HG02943 (cell line): ENCODE measurements around the gene CA4.
"Not testable (repeated sequence)": the region's sequence is repeated elsewhere in the genome, so short reads cannot be mapped to it uniquely, and the experiment has no call there.

ENCODE experiments used
- ATAC-seq: cut with Tn5 transposase; IDR thresholded peaks from one replicate; pipeline ENCODE4 v1.9.1; 2021; ENCODE audit warnings: mild to moderate bottlenecking, low read depth, moderate library complexity; ENCODE audit not compliant: unreplicated experiment

CA4 gene

DNA sequence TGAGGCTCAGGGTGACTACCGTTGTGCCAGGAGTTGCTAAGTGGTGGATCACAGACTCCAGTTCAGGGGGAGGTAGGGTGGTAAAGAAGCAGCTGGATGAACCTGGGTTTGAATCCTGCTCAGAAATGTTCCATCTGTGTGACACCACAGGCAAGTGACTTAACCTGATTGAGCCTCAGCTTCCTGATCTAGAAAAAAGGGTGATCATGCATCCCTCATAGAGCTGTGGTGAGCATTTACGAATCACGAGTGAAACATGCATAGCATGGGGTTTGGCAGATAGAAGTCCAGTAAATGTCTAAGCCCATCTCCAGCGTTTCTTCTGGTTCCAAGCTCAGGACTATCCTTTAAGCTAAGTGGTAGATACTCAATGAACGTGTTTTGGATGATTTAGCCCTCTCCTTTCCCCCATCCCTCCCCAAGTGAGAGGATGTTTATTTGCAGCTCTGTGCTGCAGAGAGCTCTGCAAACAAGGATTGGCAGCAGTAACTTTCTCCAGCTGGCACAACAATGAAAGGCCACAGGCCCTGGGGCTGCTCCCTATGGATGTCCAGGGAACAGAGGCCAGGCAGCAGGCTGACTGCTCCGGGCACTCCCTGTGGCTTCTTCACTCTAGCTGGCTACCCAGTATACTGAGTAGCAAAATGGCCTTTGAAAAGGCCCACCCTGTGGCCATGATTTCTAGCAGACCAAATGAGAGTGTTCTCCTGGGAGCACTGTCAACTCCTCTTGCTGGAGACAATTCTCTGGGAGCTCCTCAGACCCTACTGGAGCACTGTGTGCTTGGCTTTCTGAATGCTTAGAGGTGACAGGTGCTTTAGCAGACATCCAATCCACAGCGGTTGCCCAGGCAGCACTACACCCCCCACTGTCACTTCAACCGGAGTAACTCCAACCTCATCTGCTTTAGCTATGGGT is 21.3 kb downstream of the CA4 start:
- no peak for ATAC-seq

DNA sequence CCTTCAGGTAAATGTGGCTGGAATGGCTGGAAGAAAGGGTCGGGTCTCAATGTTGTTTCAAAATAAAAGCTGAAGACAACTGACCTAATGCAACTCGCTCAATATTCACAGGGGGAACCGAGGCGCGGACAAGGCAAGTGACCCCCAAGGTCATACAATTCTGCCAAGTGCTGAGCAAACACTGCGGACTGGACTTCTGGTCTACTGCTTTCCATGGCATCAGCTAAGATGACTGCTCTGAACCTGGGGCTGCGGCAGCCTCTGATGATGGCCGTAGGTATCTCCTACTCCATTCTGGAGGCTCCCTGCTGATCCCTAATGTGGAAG is 21.9 kb downstream of the CA4 start:
- no peak for ATAC-seq

DNA sequence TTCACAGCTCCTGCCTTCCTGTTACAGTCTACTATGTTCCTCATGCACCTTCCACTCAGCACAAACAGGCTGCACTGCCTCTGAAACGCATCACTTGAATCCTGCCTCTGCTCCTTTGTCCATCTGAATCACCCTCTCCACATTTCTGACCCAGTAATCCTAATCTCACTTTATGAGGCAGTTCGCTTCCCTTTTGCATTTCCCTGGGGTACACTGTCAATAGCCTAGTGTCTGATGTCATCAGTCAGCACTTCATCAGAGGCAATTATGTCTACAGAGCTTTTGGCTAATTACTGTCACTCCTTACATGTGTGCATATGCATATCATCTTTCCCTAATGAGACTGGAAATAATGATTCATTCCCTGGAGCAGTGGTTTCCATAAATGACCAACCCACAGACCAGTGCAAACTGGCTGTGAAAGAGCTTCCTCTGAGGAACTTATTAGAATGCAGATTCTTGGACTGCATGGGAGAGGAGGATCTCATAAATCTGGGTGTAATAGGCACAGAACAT is 23.6 kb downstream of the CA4 start:
- no peak for ATAC-seq

DNA sequence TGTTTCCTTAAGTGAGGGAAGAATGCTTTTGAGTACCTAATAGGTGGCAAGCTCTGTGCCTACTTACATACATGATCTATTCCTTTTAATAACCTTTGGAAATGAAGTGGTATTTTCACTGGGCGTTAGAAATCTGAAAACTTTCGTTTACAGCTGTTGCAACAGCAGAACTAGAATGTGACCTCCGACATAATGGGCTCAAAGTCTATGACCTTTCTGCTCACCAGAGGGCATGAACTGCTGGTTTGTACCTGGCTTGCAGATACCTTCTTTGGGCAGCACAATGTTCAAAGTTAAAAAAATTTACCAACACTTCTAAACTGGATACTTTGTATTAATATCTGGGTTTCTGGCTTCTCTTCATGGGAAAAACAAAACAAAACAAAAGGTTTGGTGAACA is 24.3 kb downstream of the CA4 start:
- ATAC-seq = no peak

DNA sequence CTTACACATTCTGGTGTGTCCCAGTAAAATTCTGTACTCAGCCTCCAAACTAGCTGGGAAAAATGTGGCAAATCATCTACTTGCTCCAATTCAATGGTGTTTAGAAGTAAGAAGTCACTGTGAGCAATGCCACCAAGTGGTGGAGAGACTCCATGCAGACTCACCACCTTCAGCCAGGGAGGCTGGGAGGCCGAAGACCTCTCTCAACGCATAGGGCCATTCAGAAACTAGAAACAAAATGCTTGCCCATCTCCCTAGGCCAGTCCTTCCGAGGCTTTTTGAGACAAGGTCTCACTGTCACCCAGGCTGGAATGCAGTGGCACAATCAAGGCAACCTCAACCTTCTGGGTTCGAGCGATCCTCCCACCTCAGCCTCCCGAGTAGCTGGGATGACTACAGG is 25.0 kb downstream of the CA4 start:
- ATAC-seq = not testable (repeated sequence)

DNA sequence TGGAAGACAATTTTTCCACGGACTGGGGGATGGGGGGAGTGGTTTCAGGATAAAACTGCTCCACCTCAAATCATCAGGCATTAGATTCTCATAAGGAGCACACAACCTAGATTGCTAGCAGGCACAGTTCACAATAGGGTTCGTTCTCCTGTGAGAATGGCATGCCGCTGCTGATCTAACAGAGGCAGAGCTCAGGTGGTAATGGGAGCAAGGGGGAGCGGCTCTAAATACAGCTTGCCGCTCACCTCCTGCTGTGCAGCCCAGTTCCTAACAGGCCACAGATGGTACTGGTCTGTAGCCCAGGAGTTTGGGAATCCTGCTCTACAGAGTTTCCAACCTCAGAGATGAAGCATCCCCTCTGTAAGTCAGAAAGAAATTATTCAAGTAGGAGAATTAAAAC is 27.0 kb downstream of the CA4 start:
- ATAC-seq = not testable (repeated sequence)

DNA sequence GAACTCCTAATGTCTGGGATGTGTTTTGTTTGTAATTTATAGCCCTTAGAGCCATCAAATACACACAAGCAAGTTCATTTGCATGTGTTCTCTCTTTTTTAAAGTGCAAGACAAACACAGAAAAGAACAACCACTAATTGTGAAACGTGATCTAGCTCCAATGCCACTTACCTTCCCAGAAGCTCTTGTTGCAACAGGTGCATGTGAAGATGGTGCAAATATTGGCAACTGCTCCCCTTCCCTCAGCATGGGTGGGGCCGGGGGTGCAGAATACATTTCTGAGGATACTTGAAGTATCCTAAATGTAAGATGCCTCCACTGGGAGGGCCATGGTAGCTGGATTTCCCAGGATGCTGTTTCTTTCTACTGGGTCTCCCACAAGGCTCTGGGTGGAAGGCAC is 28.4 kb downstream of the CA4 start:
- ATAC-seq = not testable (repeated sequence)

DNA sequence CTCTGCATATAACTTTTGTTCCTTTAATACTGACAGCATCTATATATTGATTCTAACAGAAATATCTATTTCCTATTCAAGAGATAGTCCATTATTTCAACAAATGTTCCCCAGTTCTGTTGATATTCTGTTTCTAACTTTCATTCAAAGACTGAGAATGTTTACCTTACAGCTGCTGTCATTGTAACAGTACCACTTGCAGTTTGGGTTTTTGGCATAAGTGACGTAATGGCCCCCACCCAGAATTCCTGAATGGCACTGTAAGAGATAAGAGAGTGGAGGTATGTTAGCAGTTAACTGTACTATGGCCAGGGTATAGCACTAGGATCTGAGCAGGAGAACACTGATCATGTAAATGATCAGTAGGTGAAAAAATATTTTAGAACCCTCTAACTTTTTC is 30.6 kb downstream of the CA4 start:
- not testable (repeated sequence) for ATAC-seq

DNA sequence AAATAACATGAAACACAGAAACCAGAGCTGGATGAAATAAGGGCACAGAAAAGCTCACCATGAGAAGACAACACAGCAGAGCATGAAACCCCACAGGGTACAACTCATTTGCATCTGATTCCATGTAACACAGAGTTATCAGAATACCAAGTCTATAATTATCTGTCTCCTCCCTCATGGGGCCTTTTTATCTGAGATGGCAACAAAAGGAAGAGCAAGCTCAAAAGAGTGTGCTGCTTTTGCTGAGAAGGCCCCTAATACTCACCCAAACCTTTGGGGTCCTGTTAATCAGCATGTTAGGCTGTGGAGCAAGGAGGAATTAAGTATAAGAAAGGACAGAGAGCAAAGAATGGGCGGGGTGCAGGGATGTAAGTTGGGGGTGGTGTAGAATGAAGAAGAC is 36.6 kb downstream of the CA4 start:
- ATAC-seq = not testable (repeated sequence)

DNA sequence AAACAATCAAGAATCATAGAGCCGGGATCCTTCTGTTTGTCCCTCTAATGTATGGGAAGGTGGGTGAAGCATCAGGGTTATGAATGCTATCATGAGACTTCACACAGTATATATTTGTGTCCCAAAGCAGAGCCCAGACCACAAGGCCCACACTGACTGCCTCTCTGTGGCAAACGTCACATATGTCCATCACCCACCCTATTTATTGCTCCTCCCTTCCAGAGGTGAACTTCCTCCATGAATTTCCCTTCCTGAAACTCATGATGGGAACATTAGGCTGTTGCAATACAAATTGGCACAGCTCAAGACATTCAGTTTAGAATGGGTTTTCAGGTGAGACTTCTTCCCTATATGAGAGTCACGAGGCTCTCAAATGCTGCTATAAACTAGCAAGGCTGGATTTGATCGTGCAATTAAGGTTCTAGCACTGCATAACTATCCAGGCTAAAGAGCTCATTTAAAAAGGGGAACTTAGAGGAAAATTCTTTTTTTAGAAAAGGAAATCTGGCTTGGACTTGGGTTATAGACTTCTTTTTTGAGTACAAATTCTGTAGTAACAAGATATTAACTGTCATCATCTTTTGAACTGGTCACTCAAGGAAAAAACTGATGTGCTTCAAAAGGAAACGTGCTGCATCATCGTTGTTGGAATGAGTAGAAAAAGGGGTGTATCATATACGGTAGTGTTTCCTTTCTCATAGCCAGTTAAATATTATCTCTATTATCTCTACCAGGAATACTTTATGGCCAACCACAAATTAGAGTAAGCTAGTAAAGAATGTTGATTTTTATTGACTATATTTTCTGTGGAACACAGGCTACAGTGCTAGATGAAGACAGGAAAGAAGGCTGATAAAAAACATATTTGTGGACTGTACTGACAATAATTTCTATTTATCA is 37.3 kb downstream of the CA4 start:
- ATAC-seq = not testable (repeated sequence)

DNA sequence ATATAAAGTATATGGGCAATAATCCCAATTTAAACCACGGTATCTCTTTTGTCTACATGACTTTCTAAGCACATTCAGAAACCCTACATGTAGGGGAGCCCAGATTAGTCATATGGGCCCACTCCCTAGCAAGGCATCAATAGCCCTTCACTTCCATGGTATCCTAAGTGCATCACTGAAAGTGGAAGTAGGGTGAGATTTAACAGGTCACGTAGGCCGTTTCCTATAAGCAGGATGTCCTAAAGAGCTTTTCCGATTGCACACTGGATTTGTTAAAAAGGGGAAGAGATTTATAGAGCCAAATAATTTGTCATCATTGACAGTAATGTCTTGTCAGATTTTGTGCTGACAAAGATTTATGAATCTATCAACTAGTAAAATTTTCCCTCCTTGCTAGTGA is 39.0 kb downstream of the CA4 start:
- no peak for ATAC-seq

DNA sequence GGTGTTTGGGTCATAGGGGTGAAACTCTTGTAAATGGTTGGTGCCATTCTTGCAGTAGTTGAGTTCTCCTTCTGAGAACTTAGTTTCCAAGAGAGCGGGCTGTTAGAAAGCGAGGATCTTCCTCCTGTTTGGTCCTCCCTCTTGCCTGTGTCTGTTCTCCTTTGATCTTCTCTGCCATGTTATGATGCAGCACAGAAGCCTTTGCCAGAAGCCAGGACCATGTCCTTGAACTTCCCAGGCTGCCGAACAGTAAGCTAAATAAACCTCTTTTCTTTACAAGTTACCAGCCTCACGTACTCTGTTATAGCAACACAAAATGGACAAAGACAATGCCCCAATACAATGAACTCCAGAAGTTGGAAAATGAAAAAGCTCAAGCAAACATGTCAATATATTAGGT is 40.3 kb downstream of the CA4 start:
- not testable (repeated sequence) for ATAC-seq

DNA sequence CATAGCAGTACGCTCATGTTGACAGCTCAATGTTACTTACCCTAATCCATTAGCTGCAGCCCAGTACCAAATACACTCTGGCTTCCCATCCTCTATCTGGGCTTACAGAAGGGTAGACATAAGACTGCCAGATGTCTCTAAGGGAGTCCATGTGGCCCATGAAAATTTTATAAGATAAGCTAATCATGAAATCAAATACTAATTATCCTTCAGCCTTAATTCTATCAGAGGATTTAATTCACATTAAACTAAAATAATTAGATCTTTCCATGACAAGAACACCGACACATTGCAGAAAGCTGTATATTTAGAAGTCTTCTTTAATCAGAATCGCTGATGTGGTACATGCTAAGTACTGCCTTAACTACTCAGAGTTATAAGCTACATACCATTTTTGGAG is 43.3 kb downstream of the CA4 start:
- not testable (repeated sequence) for ATAC-seq

DNA sequence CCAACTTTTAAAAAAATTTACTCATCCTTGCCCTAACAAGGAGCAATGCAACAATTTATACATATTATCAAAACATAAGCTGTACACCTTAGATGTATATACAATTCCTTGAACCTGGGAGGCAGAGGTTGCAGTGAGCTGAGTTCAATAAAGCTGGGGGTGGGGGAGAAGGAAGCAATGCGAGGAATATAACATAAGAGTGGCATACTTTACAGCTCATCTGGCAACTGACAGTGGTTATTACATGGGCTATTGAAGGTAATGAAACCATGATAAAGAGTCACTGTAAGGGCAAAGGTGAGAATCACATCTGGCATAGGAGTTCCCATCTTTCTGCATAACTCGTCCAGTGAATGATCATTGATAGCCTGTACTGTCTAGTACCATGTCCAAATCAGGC is 43.7 kb downstream of the CA4 start:
- no peak for ATAC-seq

DNA sequence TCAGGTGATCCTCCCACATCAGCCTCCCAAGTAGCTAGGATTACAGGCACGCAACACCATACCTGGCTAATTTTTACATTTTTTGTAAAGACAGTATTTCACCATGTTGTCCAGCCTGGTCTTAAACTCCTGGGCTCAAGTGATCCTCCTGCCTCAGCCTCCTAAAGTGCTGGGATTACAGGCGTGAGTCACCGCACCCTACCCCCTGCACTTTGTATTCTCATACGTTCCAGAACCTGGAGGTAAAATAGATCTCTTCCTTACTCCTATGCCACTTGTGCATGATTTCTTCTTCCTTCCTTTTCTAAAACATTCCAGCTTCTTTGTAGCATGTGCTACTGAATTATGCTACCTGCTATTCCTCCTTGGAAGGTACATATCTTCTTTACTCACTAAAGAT is 44.4 kb downstream of the CA4 start:
- ATAC-seq = not testable (repeated sequence)

DNA sequence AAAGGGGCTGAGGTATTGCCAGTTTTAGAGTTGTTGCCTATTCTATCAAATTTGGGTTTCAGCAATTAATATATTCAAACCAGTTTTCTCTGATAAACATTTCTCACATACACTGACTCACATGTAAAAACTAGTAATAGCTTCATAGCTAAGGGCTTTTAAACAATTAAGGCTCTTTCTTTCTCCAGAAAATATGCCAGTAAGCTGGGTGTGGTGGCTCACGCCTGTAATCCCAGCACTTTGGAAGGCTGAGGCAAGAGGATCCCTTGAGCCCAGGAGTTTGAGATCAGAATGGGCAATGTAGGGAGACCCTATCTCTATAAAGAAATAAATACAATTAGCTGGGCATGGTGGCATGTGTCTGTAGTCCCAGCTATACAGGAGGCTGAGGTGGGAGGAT is 48.9 kb downstream of the CA4 start:
- not testable (repeated sequence) for ATAC-seq

DNA sequence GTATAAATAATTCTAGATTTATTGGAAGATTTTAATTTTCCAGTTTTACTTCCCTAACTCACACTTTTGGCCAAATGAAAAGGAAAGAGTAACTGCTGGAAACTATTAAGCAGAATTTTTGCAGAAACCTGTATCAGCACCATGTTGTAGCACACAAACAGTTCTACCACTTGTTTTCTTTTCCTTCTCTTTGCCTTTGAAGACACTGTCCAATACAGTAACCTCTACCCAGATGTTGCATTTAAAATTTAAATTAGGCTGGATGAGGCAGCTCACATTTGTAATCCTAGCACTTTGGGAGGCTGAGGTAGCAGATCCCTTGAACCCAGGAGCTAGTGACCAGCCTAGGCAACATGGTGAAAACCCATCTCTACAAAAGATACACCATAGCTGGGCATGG is 56.0 kb downstream of the CA4 start:
- not testable (repeated sequence) for ATAC-seq

DNA sequence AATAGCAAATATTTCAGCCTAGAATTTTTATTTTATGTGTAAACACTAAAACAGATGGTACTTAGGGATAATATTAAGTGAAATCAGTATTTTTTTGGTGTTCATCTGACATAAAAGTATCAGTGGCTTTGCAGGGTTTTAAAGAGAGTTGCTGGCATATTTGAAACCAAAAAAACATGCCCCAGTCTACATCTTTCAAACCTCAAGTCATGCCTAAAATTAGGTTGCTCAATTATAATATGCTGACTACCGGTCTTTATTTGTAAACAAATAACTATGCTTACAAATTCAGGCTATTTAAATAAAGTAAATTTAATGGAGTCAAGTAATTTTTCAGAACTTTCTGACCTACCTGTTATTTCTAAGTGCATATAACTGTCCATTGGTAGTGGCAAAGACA is 58.5 kb downstream of the CA4 start:
- not testable (repeated sequence) for ATAC-seq
